Gastrocnemius medialis (tissue), 4 donors: ENCODE measurements around the gene FITM1.

Source experiments
- CTCF ChIP-seq, 5 experiments: fragments of 450-650 bp in 3 of 5; fragments of 200-600 bp in 2 of 5; sonication (generic) in 2 of 5; IDR thresholded peaks in 4 of 5; conservative IDR thresholded peaks in 1 of 5; 1 replicate in 4 of 5; 2 replicates in 1 of 5; pipeline ENCODE4 v1.5.1; 2016 to 2019; ENCODE audit warnings: antibody characterized with exemption in 5 of 5, mild to moderate bottlenecking in 3 of 5, moderate library complexity in 3 of 5
- POLR2A ChIP-seq, 2 donors: fragments of 450-650 bp; IDR thresholded peaks; one replicate each; pipeline ENCODE4 v1.6.1; 2017; ENCODE audit warnings: antibody characterized with exemption in 2 of 2, mild to moderate bottlenecking in 2 of 2, moderate library complexity in 2 of 2

GRCh38 chr14:24110060-24110459 lies 20.4 kb upstream of the FITM1 start:
- TF ChIP-seq CTCF (IDR thresholded peaks at IDR 0.05 in 4 of 5, conservative IDR thresholded peaks at IDR 0.05 in 1 of 5), result no peak
- no peak for TF ChIP-seq POLR2A (IDR thresholded peaks at IDR 0.05)
